Measurements from ENCODE around the gene SMC3. TPM values are rescaled to one million over a fixed set of nuclear protein-coding genes. Genes with fewer than 3 reads are reported as not detected.

Gene SMC3
- total RNA-seq, 1 donor from 2014 or later: 19.5 TPM

DNA sequence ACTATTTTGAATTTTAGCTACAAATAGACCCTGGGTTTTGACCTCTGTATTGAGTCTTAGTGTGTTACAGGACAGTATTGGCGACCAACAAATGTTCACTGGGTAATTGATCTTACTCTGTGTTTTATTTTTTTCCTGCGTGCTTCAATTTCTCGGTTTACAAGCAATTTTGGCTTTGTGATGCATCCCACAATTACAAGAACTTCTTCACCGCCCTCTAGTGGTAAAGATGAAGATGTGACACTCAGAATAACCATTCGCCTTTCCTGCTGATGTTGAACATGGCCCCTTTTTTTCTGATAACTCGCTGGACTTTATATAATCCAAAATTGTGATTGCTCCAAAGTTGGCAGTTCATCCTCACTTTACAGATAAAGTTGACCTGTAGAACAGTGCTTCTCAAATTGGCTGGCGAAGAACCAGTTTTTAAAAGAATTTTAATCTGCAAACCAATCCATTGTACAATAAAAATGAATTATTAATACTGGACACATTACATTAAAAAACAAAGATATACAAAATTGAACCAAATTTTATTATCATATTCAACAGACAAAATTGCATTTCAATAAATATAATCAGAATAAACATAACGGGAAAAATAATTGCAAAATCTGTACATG lies 20.2 kb upstream of the SMC3 start:
- no peak for FAIRE-seq

DNA sequence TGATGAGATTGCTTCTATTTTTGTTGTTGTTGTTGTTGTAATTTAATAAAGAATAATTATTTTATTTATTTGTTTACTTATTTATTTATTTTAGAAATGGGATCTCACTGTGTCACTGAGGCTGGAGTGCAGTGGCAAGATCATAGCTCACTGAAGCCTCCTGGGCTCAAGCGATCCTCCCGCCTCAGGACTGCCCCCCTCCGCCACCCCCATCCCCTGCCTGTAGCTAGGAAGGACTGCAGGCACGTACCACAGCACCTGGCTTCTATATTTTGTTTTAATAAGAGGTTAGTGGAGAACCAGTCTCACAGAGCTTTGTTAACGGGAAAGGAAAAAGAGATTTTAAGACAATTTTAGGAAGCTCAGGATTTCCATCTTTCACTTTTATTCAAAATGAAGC lies 19.5 kb upstream of the SMC3 start:
- H3K36me3 ChIP-seq (ENCODE audit: control insufficient read depth, insufficient read depth, low read length): no peaks in the 10 kb centered on the region
- FAIRE-seq (no peak), DNase-seq (ENCODE audit: low read depth) (no peak)

More for the DNA sequence above, 20.2 kb upstream of the SMC3 start:
- no peak overlapping the region for H3K4me3 ChIP-seq (ENCODE audit: low read depth, low read length)
- TF ChIP-seq, protein P1, sequence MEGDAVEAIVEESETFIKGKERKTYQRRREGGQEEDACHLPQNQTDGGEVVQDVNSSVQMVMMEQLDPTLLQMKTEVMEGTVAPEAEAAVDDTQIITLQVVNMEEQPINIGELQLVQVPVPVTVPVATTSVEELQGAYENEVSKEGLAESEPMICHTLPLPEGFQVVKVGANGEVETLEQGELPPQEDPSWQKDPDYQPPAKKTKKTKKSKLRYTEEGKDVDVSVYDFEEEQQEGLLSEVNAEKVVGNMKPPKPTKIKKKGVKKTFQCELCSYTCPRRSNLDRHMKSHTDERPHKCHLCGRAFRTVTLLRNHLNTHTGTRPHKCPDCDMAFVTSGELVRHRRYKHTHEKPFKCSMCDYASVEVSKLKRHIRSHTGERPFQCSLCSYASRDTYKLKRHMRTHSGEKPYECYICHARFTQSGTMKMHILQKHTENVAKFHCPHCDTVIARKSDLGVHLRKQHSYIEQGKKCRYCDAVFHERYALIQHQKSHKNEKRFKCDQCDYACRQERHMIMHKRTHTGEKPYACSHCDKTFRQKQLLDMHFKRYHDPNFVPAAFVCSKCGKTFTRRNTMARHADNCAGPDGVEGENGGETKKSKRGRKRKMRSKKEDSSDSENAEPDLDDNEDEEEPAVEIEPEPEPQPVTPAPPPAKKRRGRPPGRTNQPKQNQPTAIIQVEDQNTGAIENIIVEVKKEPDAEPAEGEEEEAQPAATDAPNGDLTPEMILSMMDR (IDR thresholded peaks at IDR 0.05; ENCODE audit: insufficient read depth, low read length, severe bottlenecking): peak; percentile 74
- no peaks in the 10 kb centered on the region for H3K36me3 ChIP-seq (ENCODE audit: control insufficient read depth, insufficient read depth, low read length)
- DNase-seq (ENCODE audit: low read depth): peak; percentile 61
- no peaks in the 10 kb centered on the region for H3K27me3 ChIP-seq (ENCODE audit: control insufficient read depth, insufficient read depth, low read length)

DNA sequence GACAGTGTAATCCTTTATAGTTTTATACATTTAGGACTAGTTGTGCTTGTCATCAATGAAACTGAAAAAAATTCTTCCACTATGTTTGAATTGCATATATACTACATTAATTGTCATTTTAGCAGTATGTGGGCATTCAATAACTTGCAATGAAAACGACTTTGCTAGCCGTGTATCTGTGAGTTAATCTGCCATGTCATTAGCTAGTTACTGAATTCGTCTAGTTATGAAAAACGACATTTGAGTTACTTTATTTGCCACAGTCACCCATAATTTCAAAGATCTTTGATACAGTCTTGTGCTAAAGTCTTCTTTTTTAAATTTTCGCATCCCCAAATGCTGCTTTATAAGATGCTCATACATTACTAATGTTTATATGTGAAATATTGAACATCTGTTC lies 18.3 kb upstream of the SMC3 start:
- no peak for FAIRE-seq
- no peak for DNase-seq (ENCODE audit: low read depth)
- H3K36me3 ChIP-seq (ENCODE audit: control insufficient read depth, insufficient read depth, low read length): no peaks in the 10 kb centered on the region
- H3K4me3 ChIP-seq (ENCODE audit: low read depth, low read length): no peak overlapping the region
- H3K27me3 ChIP-seq (ENCODE audit: control insufficient read depth, insufficient read depth, low read length): no peaks in the 10 kb centered on the region
- TF ChIP-seq, protein P1 (IDR thresholded peaks at IDR 0.05; ENCODE audit: insufficient read depth, low read length, severe bottlenecking): no peak

More for the DNA sequence above, 19.5 kb upstream of the SMC3 start:
- Histone ChIP-seq H3K27me3 (ENCODE audit: control insufficient read depth, insufficient read depth, low read length) (no peaks in the 10 kb centered on the region), H3K4me3 (ENCODE audit: low read depth, low read length) (no peak overlapping the region)
- TF ChIP-seq, protein P1 (IDR thresholded peaks at IDR 0.05; ENCODE audit: insufficient read depth, low read length, severe bottlenecking): no peak

DNA sequence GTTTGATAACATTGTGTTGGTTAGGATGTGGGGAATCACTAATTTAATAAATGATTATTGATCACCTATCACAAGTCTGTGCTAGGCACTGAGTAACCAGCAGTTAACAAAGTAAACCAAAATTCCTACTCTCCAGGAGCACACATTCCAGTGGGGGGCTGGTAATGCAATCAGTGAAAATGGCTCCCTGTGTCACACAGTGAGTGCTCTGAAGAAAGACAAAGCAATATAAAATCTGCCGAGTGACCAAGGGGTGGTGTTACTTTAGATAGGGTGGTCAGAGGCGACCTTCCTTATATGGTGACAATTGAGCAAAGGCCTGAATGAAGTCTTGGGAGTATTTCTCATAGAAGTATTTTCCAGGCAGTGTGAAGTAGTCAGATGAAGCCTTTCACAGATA lies 13.6 kb upstream of the SMC3 start:
- Histone ChIP-seq H3K36me3 (ENCODE audit: control insufficient read depth, insufficient read depth, low read length) (no peaks in the 10 kb centered on the region), H3K27me3 (ENCODE audit: control insufficient read depth, insufficient read depth, low read length) (no peaks in the 10 kb centered on the region), H3K4me3 (ENCODE audit: low read depth, low read length) (no peak overlapping the region)
- no peak for DNase-seq (ENCODE audit: low read depth)
- TF ChIP-seq, protein P1 (IDR thresholded peaks at IDR 0.05; ENCODE audit: insufficient read depth, low read length, severe bottlenecking): no peak
- FAIRE-seq: no peak

DNA sequence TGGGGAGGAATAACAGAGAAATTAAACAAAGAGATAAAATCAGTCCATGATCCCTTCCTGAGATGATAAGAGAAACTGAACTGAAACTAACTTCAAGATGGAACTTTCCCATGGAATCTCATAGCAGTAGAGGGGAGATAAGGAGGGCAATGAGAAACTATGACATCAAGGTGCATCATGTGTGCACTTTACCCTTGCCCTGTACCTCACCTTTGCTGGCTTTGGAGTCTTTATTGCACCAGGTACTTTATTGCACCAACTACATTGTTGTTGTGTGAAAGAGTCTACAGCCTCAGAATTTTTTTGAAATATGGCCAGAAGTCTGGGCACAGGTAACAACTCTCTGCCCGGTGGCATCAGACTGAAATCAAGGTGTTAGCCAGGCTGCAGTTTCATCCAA lies 11.2 kb upstream of the SMC3 start:
- Histone ChIP-seq H3K27me3 (ENCODE audit: control insufficient read depth, insufficient read depth, low read length) (no peaks in the 10 kb centered on the region), H3K36me3 (ENCODE audit: control insufficient read depth, insufficient read depth, low read length) (no peaks in the 10 kb centered on the region), H3K4me3 (ENCODE audit: low read depth, low read length) (no peak overlapping the region)
- FAIRE-seq: no peak
- DNase-seq (ENCODE audit: low read depth): no peak
- TF ChIP-seq, protein P1 (IDR thresholded peaks at IDR 0.05; ENCODE audit: insufficient read depth, low read length, severe bottlenecking): no peak
